Liver (tissue), 9 donors: ENCODE data around the gene CA5A. TPM values are rescaled to one million over a fixed set of nuclear protein-coding genes. Genes with fewer than 3 reads are reported as not detected.

Experiments used
- DNase-seq: peaks from one replicate; pipeline ENCODE4 v3.0.0-alpha.2; 2017; ENCODE audit warnings: low spot score
- H3K27ac ChIP-seq, 2 donors: one replicate each; pipeline ENCODE4 v1.7.0; 2013; ENCODE audit warnings: inconsistent platforms in 2 of 2, low read length in 2 of 2, control low read depth in 1 of 2, low read depth in 1 of 2, mild to moderate bottlenecking in 1 of 2
- H3K27me3 ChIP-seq, 4 donors: one replicate each; pipeline versions ENCODE4 v1.6.1 to v1.7.0; 2013; ENCODE audit warnings: low read length in 3 of 4, inconsistent platforms in 1 of 4, mild to moderate bottlenecking in 1 of 4, moderate library complexity in 1 of 4; ENCODE audit not compliant: control insufficient read depth in 4 of 4, insufficient read depth in 4 of 4
- H3K36me3 ChIP-seq, 4 donors: one replicate each; pipeline versions ENCODE4 v1.6.1 to v1.7.0; 2013; ENCODE audit warnings: low read length in 3 of 4, mild to moderate bottlenecking in 3 of 4, low read depth in 1 of 4, moderate library complexity in 1 of 4; ENCODE audit not compliant: control insufficient read depth in 4 of 4, insufficient read depth in 3 of 4
- H3K4me1 ChIP-seq, 4 donors: one replicate each; pipeline versions ENCODE4 v1.6.1 to v1.7.0; 2013; ENCODE audit warnings: low read length in 3 of 4, mild to moderate bottlenecking in 3 of 4, moderate library complexity in 1 of 4; ENCODE audit not compliant: control insufficient read depth in 4 of 4, insufficient read depth in 4 of 4
- H3K4me3 ChIP-seq, 3 donors: one replicate each; pipeline versions ENCODE4 v1.6.1 to v1.7.0; 2013; ENCODE audit warnings: low read length in 3 of 3, control low read depth in 1 of 3, low read depth in 1 of 3, mild to moderate bottlenecking in 1 of 3
- H3K9ac ChIP-seq, 2 donors: one replicate each; pipeline ENCODE4 v1.7.0; 2013; ENCODE audit warnings: low read length in 2 of 2, mild to moderate bottlenecking in 2 of 2, moderate library complexity in 2 of 2, control low read depth in 1 of 2, low read depth in 1 of 2
- H3K9me3 ChIP-seq, 4 donors: one replicate each; pipeline versions ENCODE4 v1.6.1 to v1.7.0; 2013; ENCODE audit warnings: low read length in 3 of 4; ENCODE audit not compliant: control insufficient read depth in 4 of 4
- ATF3 ChIP-seq: IDR thresholded peaks from 2 replicates; pipeline ENCODE4 v1.6.1; 2016; ENCODE audit warnings: antibody characterized with exemption
- CTCF ChIP-seq: fragments of 150-350 bp; IDR thresholded peaks from 2 replicates; pipeline ENCODE4 v1.5.1; 2017; ENCODE audit warnings: improper control_type of control experiment, low read depth, low read length; ENCODE audit not compliant: missing input control
- EGR1 ChIP-seq, 2 donors: IDR thresholded peaks; 2 replicates each; pipeline ENCODE4 v1.6.1; 2016 to 2018; ENCODE audit warnings: antibody characterized with exemption in 2 of 2, low read depth in 2 of 2
- FOXA1 ChIP-seq: IDR thresholded peaks from 2 replicates; pipeline ENCODE4 v1.6.1; 2016; ENCODE audit warnings: antibody characterized with exemption
- GABPA ChIP-seq, 2 donors: IDR thresholded peaks in 1 of 2; conservative IDR thresholded peaks in 1 of 2; 2 replicates each; pipeline ENCODE4 v1.6.1; 2016; ENCODE audit warnings: antibody characterized with exemption in 2 of 2, mild to moderate bottlenecking in 1 of 2, moderate library complexity in 1 of 2
- HNF4A ChIP-seq, 2 donors: conservative IDR thresholded peaks; 2 replicates each; pipeline ENCODE4 v1.6.1; 2016; ENCODE audit warnings: antibody characterized with exemption in 2 of 2, mild to moderate bottlenecking in 2 of 2
- HNF4G ChIP-seq: IDR thresholded peaks from 2 replicates; pipeline ENCODE4 v1.6.1; 2016; ENCODE audit warnings: antibody characterized with exemption
- JUND ChIP-seq, 2 donors: IDR thresholded peaks; 2 replicates each; pipeline ENCODE4 v1.6.1; 2016; ENCODE audit warnings: antibody characterized with exemption in 2 of 2
- NR2F2 ChIP-seq: IDR thresholded peaks from 2 replicates; pipeline ENCODE4 v1.6.1; 2016; ENCODE audit warnings: antibody characterized with exemption
- RAD21 ChIP-seq, 2 donors: IDR thresholded peaks; 2 replicates each; pipeline ENCODE4 v1.6.1; 2016; ENCODE audit warnings: antibody characterized with exemption in 2 of 2, mild to moderate bottlenecking in 2 of 2
- REST ChIP-seq: IDR thresholded peaks from 2 replicates; pipeline ENCODE4 v1.6.1; 2016; ENCODE audit warnings: antibody characterized with exemption, mild to moderate bottlenecking
- RXRA ChIP-seq, 2 donors: IDR thresholded peaks; 2 replicates each; pipeline ENCODE4 v1.6.1; 2017 to 2018; ENCODE audit warnings: antibody characterized with exemption in 2 of 2, mild to moderate bottlenecking in 1 of 2
- SP1 ChIP-seq: IDR thresholded peaks from 2 replicates; pipeline ENCODE4 v1.6.1; 2018; ENCODE audit warnings: antibody characterized with exemption, mild to moderate bottlenecking
- YY1 ChIP-seq: IDR thresholded peaks from 2 replicates; pipeline ENCODE4 v1.6.1; 2016; ENCODE audit warnings: antibody characterized with exemption, mild to moderate bottlenecking
- ZBTB33 ChIP-seq: IDR thresholded peaks from 2 replicates; pipeline ENCODE4 v1.6.1; 2016; ENCODE audit warnings: antibody characterized with exemption
- WGBS: extraction: QIAGEN DNeasy Blood & Tissue Kit; methylation state at CpG from one replicate; pipeline ENCODE4 v1.1.7; 2013; 5-methylcytosine and 5-hydroxymethylcytosine counted together
- polyA plus RNA-seq, 2 donors: library from polyadenylated mRNA; stranded (reverse) in 1 of 2; unstranded in 1 of 2; fragments of 200-250 nt in 1 of 2; fragments of >200 nt in 1 of 2; fragmentation: Nextera tagmentation in 1 of 2; extraction: Ambion mirVana in 1 of 2; gene quantifications; one replicate each; pipeline versions ENCODE4 v1.2.1 to v1.2.3, GENCODE V29; 2013 to 2015
- total RNA-seq, 2 donors: library from RNA; depleted of rRNA; stranded (reverse); fragments of >200 nt; gene quantifications; one replicate each; pipeline ENCODE4 v1.2.3, GENCODE V29; 2014
- donor health status: healthy.
- donor health status: healthy.
- donor health status: healthy.
- donor health status: healthy.
- donor health status: healthy.

The CA5A gene
- total and polyA plus RNA-seq, 4 donors: 12.3 to 66.8 (median 33.6) TPM

GRCh38 chr16:87971933-87972332, 35.6 kb upstream of the CA5A start:
- 98% methylated on average over 2 of the region's 2 CpGs for WGBS
- no peaks in the 10 kb centered on the region for H3K27me3 ChIP-seq
- H3K4me3 ChIP-seq: no peak overlapping the region
- TF ChIP-seq HNF4G (no peak), ZBTB33 (no peak), CTCF (no peak), FOXA1 (no peak), NR2F2 (no peak), YY1 (no peak), HNF4A (conservative IDR thresholded peaks at IDR 0.05) (no peak), JUND (IDR thresholded peaks at IDR 0.05) (no peak), GABPA (IDR thresholded peaks at IDR 0.05 in 1 of 2, conservative IDR thresholded peaks at IDR 0.05 in 1 of 2) (no peak), REST (no peak), RAD21 (IDR thresholded peaks at IDR 0.05) (no peak)
- no peak overlapping the region for H3K27ac ChIP-seq
- no peak overlapping the region for H3K9ac ChIP-seq
- H3K36me3 ChIP-seq: peaks cover 0 to 7% (median under 1%) of the 10 kb centered on the region in 4 donors
- peaks cover under 1 to 4% (median under 1%) of the 10 kb centered on the region in 4 donors for H3K4me1 ChIP-seq
- peaks cover 2 to 6% (median 4%) of the 10 kb centered on the region in 4 donors for H3K9me3 ChIP-seq
- no peak for DNase-seq

- Histone ChIP-seq H3K27me3 (no peaks in the 10 kb centered on the region), H3K36me3 (peaks cover 0 to 5% (median under 1%) of the 10 kb centered on the region in 4 donors), H3K4me3 (no peak overlapping the region), H3K27ac (no peak overlapping the region), H3K4me1 (peaks cover 5 to 17% (median 14%) of the 10 kb centered on the region in 4 donors), H3K9ac (no peak overlapping the region), H3K9me3 (peaks cover 2 to 6% (median 4%) of the 10 kb centered on the region in 4 donors)
- no peak for DNase-seq
- 63% methylated on average over 3 of the region's 3 CpGs for WGBS
- TF ChIP-seq REST (no peak), EGR1 (IDR thresholded peaks at IDR 0.05; ENCODE audit: low read depth in 2 of 2) (no peak), NR2F2 (no peak), ATF3 (no peak), HNF4G (no peak), JUND (IDR thresholded peaks at IDR 0.05) (no peak), SP1 (no peak), RXRA (IDR thresholded peaks at IDR 0.05) (no peak), YY1 (no peak), HNF4A (conservative IDR thresholded peaks at IDR 0.05) (no peak), ZBTB33 (no peak), RAD21 (IDR thresholded peaks at IDR 0.05) (no peak), CTCF (no peak), GABPA (IDR thresholded peaks at IDR 0.05 in 1 of 2, conservative IDR thresholded peaks at IDR 0.05 in 1 of 2) (no peak)
Observed at GRCh38 chr16:87970186-87970585, 33.9 kb upstream of the CA5A start.
